Frontal cortex (tissue), 4 donors: Measurements from ENCODE around the gene NEU2. TPM values are rescaled to one million over a fixed set of nuclear protein-coding genes. Genes with fewer than 3 reads are reported as not detected.
"Not testable (repeated sequence)": the region's sequence is repeated elsewhere in the genome, so short reads cannot be mapped to it uniquely, and the experiment has no call there.

Source experiments
- DNase-seq, 2 donors: peaks; one replicate each; pipeline ENCODE4 v3.0.0; 2012; ENCODE audit warnings: low spot score in 2 of 2
- FAIRE-seq: peaks from 2 replicates; lab custom pipeline; 2012; peaks lifted over from hg19 to GRCh38; lab: Jason Lieb, UNC
- total RNA-seq: library from RNA; depleted of rRNA; stranded (reverse); fragments of >200 nt; gene quantifications from one replicate; pipeline ENCODE4 v1.2.3, GENCODE V29; 2014
- donor health status: control.
- donor health status: control.
- donor health status: control.

Gene NEU2
- total RNA-seq, 1 donor from 2014 or later = not detected

GRCh38 chr2:233065200-233065589, 32.7 kb downstream of the NEU2 start:
- not testable (repeated sequence) for DNase-seq, FAIRE-seq

DNA sequence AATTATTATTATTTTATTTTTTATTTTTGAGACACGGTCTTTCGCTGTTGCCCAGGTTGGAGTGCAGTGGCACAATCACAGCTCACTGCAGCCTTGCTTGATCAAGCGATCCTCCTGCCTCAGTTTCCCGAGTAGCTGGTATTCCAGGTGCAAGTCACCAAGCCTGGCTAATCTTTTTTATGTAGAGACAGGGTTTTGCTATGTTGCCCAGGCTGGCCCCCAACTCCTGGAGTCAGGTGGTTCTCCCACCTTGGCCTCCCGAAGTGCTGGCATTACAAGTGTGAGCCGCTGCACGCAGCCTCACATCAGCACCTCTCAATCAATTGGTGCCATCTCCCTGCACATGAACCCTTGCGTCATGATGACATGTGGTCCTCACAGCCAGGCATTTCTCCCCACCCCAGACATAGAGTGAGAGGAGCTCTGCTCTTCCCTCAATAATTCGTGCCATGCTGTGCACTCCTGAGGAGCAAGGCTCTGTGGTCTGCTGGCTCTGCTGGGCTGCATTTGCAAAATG, 33.5 kb downstream of the NEU2 start:
- DNase-seq (no peak), FAIRE-seq (no peak)

GRCh38 chr2:233068762-233069418, 36.4 kb downstream of the NEU2 start:
- no peak for FAIRE-seq
- DNase-seq = no peak

- FAIRE-seq = no peak
- no peak for DNase-seq
These were observed 40.4 kb downstream of the NEU2 start for GRCh38 chr2:233072838-233073237.

DNA sequence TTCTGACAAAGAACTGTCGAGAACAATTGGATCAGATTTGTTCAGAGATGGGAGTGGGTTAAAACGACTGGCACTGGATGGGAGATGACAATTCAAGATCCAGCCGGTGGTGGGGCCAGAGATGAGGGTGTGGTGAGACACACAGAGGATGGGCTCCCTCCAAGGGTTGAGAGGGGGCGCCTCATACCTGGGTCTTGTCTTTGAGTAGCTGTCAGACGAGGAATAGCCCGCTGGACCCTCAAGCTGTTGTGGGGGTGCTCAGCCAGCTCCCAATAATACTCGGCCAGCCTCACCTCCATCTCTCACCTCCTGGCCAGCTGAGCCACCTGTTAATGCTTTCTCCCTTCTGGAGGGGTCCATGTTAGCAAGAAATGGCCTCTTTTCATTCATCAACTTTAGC, 41.6 kb downstream of the NEU2 start:
- DNase-seq (no peak), FAIRE-seq (no peak)

- no peak for FAIRE-seq
- no peak for DNase-seq
These were observed 42.9 kb downstream of the NEU2 start for GRCh38 chr2:233075141-233075965.

DNA sequence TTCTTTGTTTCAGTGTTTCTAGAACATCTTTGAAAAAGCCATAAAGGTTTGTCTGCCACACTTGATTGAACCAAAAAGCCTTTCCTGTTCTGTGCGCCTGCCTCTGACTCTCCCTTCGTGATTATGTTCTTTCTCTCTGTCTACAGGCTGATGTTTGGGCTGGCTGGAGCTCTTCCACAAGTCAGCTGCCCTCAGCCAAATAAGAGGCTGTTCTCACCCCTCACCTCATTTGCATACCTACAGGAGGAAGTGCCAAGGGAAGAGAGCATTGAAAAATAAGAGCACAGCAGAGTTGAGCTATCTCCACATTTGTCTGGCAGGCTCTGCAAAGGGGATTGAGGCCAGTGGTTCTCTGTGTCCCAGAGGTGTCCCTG, 43.5 kb downstream of the NEU2 start:
- no peak for FAIRE-seq

GRCh38 chr2:233076749-233077148, 44.3 kb downstream of the NEU2 start:
- FAIRE-seq (no peak), DNase-seq (no peak)

More for the DNA sequence above, 43.5 kb downstream of the NEU2 start:
- DNase-seq = no peak

- DNase-seq (no peak), FAIRE-seq (no peak)
These were observed 47.0 kb downstream of the NEU2 start for GRCh38 chr2:233079473-233079877.

DNA sequence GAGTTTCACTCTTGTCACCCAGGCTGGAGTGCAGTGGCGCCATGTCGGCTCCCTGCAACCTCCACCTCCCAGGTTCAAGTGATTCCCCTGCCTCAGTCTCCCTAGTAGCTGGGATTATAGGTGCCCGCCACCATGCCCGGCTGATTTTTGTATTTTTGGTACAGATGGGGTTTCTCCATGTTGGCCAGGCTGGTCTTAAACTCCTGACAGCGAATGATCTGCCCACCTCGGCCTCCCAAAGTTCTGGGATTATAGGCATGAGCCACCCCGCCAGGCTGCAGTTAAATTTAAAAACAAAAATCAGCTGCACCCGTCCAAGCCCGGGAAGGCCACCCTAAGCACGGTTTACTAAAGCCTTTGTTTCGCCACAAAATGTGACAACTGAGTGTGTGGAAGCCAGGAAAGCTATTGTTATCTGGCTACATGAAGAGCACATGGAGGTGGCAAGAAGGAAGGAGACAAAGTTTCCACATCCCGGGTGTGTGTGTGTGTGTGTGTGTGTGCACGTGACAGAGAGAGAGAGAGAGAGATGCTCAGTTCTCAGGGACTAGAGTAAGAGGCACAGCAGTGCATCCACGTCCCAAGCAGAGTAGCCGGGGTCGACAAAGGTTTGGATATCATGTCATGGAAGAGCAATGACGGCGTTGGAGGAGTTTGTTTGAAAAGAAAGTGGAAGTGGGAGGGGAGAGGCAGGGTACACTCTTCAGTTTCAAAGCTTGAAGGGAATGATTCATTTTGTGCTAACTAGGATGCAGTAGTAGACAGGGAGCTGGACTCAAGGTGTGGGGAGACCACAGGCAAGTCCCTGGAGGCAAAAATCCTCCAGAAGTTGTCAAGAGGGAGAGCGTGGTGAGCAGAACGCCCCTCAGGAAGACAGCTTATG, 47.7 kb downstream of the NEU2 start:
- FAIRE-seq = no peak
- DNase-seq = no peak

DNA sequence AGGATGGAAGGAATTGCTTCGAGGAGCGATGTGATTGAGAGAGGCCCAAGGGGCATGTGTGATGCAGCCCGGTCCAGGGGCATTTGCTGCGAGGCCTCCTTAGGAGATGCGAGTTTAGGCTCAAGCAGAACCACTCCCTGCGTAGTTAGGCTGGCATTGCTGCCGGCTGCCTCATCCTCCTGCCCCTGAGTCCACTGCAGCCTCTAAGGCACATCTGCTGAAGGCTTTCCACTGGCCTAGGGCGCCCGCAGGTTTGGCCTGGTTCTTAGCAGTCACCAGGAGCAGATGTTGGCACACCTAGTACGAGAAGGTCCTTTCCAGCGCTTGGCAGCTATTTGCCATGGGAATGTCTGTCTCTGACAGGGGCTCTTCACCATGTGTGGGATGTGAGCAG, 48.4 kb downstream of the NEU2 start:
- FAIRE-seq (no peak), DNase-seq (no peak)

- no peak for FAIRE-seq
- no peak for DNase-seq
These were observed 48.8 kb downstream of the NEU2 start for GRCh38 chr2:233081232-233081730.

DNA sequence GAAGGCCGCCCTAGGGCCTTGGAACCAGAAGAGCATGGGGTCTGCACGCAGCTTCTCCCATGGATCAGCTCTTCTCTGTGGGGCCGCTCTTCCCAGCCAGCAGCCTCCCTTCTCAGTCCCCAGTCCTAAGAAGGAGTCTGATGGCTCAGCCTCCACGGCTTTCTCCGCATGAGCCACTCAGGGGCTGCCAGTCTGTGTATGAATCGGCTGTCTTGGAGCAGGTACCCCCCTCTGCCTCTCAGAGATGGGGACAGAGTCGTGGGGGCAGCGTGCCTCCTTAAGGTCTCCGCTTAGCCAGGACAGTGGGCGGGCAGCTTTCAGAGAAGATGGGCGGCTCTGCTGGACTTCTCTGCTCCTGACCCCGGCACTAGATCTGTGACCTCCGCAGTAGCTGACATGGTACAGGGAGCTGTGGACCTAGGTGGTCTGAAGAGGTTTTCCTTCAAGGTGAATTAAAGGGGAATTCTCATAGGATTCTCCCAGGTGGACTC, 49.3 kb downstream of the NEU2 start:
- DNase-seq (no peak), FAIRE-seq (no peak)

- FAIRE-seq (no peak), DNase-seq (no peak)
These were observed 49.9 kb downstream of the NEU2 start for GRCh38 chr2:233082222-233082930.

DNA sequence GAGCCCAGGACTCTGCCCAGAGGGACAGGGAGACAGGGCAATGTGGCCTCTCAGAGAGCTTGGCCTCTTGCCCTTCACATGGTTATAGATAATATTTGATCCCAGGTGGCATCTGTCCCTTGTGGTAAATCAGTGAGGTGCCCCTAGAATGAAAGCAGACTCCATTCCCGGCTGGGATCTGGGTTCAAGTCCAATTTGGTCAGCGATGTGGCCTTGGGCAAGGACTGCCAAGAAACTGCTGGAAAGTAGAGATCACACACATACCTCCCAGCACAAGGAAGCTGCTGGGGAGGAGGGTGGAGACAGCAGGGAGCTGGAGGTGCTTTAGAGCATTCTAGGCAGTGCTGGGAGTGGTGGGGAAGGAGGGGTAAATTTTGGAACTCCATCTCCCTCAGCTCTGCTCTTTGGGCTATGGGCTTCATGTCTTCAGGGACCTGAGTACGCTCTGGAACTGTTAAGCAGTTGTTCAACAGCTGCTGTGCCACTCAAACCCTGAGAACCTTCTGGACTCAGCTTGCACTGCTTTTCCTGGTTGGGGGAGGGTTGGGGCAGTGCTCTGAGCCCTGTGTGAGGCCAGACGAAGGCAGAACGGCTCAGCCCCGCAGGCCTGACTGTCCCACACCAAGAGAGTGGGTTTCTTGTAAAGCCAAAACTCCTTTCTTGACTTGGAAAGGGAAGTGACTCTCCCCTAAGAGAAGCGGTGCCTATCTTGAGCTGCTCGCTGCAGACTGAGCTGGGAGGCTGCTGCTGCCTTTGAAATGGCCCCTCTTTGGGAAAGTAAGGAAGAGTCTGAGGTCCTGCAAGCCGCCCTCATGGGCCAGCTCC, 50.7 kb downstream of the NEU2 start:
- FAIRE-seq (no peak), DNase-seq (no peak)

- FAIRE-seq (no peak), DNase-seq (no peak)
These were observed 51.3 kb downstream of the NEU2 start for GRCh38 chr2:233083782-233084181.

- DNase-seq (no peak), FAIRE-seq (no peak)
These were observed 52.0 kb downstream of the NEU2 start for GRCh38 chr2:233084488-233084887.
